Dedifferentiated amniotic fluid mesenchymal stem cell (primary cell): ENCODE results near the gene CACNG4.
"Not testable (repeated sequence)": the region's sequence is repeated elsewhere in the genome, so short reads cannot be mapped to it uniquely, and the experiment has no call there.

Experiments used
- DNase-seq: peaks from one replicate; pipeline ENCODE4 v3.0.0-alpha.2; 2016; ENCODE audit errors: extremely low spot score

Gene CACNG4

GRCh38 chr17:66964930-66965800 lies 658 bp downstream of the CACNG4 start:
- no peak for DNase-seq

DNA sequence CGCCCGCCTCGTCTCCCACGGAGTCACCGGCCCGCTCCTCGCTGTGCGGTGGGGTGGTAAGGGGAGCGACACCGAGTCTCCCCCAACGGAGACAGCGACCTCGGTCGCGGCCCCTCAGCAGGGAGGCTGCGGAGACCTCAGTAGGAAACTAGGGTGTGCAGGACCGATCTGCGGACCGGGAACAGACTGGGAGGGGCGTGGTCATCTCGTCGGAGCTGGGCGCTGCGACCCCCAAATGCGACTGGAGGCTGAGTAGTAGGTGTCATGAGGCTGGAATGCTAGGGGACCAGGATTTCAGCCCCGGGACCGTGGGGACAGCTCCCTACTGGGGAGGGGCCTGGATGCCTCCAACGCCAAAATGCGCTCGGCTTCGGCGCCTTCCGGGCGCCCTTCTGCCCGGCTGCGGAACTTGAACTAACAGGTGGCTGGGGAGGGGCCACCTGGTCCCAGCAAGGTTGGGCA lies 1.3 kb downstream of the CACNG4 start:
- no peak for DNase-seq

DNA sequence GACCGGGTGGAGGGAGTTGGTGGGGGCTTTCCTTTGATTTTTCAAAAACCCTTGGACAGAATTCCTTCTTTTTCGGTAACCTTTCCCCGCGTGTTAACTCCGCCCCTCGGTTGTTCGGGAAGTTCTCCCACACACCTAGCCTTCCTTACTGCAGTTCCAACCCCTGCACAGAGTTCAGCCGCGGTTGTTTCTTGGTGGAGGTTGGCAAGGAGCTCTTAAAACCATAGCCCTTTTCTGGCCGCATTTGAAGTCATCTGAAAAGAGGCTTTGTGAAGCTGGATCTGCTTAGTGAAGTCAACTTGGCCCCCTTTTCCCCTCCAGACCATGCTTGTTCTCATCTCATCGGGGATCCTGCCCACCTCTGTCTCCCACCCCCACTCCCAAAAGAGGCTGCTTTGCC lies 1.8 kb downstream of the CACNG4 start:
- no peak for DNase-seq

- no peak for DNase-seq
Measured at GRCh38 chr17:66966704-66967418, 2.4 kb downstream of the CACNG4 start.

GRCh38 chr17:66967837-66968543 lies 3.5 kb downstream of the CACNG4 start:
- no peak for DNase-seq

GRCh38 chr17:66968916-66969315 lies 4.4 kb downstream of the CACNG4 start:
- DNase-seq = no peak

DNA sequence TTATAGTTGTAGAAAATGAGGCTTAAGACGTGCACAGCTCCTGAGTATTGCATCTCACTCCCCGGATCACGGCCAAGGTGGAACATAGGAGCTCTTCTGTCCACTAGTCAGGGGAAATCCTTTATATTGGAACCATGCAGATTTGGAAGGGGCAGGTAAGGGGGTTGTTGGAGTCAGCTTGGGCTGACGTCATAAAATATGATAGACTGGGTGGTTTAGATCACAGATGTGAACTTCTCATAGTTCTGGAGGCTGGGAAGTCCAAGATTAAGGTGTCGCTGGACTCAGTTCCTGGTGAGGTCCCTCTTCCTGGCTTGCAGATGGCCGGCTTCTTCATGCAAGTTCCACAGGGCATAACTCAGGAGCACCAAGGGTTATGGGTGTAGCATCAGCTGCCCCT lies 5.6 kb downstream of the CACNG4 start:
- DNase-seq = no peak

DNA sequence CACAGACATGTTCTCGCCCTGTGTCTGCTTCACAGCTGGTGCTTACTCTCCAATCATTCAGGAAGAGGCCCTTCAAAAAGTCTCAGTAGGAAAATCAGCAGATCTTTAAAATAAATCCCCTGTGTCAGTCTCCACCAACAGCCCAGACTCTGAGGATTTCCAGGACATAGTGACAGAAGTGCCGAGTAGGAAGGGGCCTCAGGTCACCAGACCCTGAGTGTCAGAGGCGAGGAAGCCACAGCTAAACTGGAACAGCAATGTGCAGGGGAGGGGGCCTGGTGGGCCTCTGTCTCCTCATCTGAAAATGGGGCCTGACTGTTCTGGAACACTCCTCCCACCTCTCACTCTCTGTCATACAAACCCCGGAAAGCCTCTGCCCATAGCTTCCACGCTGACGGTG lies 6.3 kb downstream of the CACNG4 start:
- no peak for DNase-seq

DNA sequence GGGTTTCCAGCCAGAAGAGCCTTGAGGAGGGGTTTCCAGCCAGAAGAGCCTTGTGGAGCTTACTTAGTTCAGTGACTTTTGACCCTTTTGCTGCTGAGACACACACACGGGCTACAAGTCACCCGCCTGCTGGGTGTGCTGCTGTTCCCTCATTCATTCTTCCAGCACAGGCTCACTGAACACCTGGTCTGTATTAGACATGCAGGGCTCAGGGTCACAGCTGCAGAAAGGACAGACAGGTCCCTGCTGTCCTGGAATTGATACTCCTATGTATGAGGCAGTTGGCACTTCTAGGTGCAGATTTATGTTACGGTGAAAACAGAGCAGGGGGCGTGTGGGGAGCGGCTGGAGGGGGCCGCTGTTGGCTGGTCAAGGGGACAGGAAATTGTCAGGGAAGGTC lies 6.8 kb downstream of the CACNG4 start:
- DNase-seq = no peak

DNA sequence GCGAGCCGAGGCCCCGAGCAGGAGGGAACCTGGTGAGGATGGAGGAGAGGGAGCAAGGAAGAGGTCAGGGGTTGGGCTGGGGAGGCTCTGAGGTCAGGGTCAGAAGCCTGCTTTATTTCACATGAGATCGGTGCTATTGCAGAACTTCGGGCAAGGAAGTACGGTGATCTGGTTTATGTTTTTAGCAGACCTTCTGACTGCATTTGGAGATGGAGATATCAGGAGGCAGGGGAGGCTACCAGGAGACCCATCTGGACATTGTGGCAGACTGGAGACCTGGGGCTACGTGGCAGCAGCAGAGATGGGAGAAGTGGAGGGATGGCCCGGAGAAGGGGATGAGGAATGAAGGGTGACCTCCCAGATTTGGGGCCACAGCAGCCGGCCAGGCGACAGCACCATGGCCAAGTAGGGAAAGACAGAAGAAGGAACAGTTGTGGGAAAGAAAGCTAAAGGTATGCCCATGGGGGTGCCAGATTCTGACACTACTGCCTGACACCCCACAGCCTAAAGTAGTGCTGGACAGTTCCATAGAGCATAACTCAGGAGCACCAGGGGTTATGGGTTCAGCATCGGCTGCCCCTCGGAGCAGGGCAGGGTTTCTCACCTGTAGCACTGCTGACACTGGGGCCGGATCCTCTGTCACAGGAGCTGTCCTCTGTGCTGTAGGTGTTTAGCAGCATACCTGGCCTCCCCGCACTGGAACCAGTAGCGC lies 7.4 kb downstream of the CACNG4 start:
- DNase-seq = no peak

DNA sequence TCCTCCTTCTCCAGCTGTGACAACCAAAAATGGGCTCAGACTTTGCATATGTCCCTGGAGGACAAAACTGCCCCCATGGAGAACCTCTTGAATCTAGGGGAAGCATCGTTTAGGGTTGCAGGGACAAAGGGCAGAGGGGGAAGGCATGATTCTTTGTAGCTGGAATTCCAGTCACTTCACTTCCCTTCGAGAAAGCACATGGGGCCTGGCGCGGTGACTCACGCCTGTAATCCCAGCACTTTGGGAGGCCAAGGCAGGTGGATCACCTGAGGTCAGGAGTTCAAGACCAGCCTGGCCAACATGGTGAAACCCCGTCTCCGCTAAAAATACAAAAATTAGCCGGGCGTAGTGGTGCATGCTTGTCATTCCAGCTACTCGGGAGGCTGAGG lies 7.9 kb downstream of the CACNG4 start:
- DNase-seq = not testable (repeated sequence)

DNA sequence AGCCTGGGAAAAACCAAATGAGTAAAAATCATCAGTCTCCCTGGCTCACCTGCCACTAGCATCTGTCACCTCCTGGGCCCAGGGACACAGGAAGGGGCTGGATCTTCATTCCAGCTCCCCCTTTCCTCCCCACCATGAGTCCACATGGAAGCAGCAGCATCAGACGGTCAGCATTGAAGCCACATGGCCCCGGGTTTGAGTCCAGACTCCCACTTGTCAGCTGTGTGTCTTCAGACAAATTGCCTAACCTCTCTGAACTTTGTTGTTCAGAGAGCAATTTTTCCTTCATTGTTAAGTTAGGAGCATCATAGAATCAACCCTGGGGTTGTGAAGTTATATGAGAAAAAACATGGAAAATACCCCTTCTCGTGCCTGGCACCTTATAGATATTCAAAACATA lies 10.7 kb downstream of the CACNG4 start:
- DNase-seq = no peak

- no peak for DNase-seq
Measured at GRCh38 chr17:66975614-66976378, 11.3 kb downstream of the CACNG4 start.

DNA sequence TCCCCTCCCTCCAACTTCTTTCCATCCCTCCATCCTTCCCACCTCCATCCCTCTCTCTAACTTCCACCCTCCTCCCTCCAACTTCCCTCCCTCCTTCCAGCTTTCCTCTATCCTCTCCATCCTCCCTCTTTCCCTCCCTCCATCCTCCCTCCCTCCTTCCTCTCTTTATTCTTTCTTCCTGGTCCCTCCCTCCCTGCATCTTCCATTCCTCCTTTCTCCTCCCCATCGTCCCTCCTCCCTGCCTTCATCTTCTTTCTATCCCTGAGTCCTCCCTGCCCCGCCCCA lies 11.8 kb downstream of the CACNG4 start:
- no peak for DNase-seq

DNA sequence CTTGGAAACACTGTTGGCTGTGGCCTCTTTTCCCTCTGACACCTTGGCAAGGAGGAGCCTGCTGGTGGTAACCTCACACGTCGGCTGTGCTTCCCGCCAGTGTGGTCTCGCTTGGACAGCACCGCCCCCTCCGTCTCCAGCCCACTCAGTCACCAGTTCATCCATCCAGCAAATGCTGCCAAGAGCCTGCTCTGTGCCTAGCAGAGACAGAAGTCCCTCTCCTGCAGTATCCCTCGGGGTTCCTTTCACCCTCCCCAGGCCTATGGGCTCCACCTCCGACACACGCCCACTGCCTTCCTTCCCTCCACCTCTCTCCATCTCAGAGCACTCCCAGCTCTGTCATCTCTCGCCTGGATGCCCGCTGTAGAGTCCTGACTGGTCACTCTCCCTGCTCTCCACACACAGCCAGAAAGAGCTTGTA lies 12.3 kb downstream of the CACNG4 start:
- DNase-seq = no peak

DNA sequence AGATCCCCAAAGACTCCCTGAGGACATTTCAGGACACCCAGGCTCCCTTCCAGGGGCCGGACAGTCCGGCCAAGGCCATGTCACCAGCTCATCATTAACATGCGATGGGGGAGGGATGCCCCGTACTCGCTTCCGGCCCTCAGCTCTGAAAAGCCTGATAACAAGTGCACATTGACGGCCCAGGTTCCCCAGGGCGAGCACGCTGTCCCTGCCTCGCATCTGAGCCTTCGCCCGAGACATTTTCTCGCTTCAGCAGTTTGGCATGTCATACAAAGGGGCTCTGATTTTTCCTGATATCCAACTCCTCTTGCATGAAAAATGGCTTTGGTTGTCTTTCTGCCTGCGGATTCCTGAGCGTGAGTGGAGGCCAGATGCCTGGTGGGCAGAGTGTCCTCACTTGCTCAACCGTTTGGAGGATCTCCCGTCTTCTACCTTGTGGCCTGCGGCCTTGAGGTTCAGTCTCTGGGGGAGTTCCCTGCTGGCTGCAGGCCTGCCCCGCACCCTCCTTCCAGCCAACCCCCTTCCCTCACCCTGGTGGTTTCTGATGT lies 14.1 kb downstream of the CACNG4 start:
- no peak for DNase-seq

GRCh38 chr17:66980896-66981295 lies 16.4 kb downstream of the CACNG4 start:
- no peak for DNase-seq

- DNase-seq = no peak
Measured at GRCh38 chr17:66981983-66982508, 17.5 kb downstream of the CACNG4 start.

GRCh38 chr17:66983414-66984021 lies 19.0 kb downstream of the CACNG4 start:
- DNase-seq = no peak

DNA sequence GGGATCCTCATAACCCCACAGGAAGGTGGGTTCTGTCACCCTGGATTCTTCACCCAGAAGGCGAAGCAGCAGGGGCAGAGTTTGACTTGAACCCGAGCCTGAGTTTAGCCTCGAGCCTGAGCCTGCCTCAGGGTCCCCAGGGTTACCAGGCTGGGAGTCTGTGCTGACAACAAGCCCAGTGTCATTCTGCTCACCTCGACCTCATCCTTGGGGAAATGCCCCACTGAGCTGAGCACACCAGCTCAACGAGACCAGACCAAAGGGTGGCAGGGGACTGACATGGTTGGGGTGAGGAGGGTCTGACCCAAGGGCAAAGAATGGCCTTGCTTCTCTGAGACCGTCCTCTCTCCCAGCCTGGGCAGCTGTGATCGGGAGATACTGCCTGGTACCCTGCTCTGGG lies 20.2 kb downstream of the CACNG4 start:
- no peak for DNase-seq
